ENCODE measurements around the gene MCM10.

- TF ChIP-seq CTCF (IDR thresholded peaks at IDR 0.05), result no peak
- no peak for TF ChIP-seq POLR2AphosphoS5 (IDR thresholded peaks at IDR 0.05)
Observed at GRCh38 chr10:13256627-13257026, 95.3 kb downstream of the MCM10 start.
